ENCODE data around the gene IFI27.

Gene IFI27

DNA sequence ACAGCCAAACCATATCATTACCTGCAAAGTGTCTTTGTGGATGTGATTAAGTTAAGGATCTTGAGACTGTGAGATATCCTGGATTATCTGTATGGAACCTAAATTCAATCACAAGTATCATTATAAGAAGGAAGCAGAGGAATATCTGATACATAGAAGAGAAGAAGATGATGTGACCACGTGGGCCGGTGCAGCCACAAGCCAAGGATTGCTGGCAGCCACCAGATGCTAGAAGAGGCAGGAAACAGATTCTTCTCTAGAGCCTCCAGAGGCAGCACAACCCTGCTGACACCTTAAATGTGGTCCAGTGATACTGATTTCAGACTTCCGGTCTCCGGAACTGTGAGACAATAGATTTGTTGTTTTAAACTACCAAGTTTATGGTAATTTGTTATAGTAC lies 24.9 kb downstream of the IFI27 start:
- H3K4me3 ChIP-seq (ENCODE audit: control insufficient read depth, low read depth, low read length), result no peak overlapping the region

DNA sequence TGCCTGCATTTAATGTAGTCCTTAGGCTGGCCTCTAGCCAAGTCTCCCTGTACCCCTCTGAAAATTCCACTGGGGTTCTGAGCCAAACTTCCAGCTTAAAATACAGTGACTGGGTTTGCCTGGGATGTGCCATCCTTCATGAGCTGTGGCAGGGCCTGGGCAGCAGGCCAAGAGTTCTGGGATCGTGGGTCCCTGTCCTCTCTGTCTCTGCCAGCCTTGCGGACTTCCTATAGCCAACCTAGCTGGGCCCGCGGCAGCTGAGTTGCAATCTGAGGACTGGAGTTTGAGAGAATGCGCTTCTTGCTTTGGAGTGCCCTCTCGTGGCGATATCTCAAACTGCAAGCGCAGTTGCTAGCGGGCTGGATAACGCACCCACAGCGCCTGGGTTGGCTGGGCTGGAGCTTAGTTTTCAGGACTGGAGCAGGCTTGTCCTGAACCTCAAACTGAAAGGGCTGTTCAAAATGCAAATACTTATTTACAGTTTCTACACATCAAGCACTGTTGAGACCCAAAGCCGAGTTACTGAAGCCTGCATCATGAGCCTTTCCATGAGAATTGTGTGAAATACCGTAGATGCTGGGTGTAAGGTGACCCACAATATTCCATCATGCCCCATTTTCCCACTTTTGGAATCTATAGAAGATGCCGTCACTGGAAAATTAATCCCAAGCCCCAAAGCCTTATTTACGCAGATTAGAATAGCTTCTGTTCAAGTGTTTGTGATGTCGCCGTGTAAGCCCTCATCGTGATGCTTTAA lies 26.2 kb downstream of the IFI27 start:
- DNase-seq (ENCODE audit: low read depth), result peak; percentile 39
- H3K4me3 ChIP-seq (ENCODE audit: control insufficient read depth, low read depth, low read length), result no peak overlapping the region
- TF ChIP-seq, protein P1, sequence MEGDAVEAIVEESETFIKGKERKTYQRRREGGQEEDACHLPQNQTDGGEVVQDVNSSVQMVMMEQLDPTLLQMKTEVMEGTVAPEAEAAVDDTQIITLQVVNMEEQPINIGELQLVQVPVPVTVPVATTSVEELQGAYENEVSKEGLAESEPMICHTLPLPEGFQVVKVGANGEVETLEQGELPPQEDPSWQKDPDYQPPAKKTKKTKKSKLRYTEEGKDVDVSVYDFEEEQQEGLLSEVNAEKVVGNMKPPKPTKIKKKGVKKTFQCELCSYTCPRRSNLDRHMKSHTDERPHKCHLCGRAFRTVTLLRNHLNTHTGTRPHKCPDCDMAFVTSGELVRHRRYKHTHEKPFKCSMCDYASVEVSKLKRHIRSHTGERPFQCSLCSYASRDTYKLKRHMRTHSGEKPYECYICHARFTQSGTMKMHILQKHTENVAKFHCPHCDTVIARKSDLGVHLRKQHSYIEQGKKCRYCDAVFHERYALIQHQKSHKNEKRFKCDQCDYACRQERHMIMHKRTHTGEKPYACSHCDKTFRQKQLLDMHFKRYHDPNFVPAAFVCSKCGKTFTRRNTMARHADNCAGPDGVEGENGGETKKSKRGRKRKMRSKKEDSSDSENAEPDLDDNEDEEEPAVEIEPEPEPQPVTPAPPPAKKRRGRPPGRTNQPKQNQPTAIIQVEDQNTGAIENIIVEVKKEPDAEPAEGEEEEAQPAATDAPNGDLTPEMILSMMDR (IDR thresholded peaks at IDR 0.05; ENCODE audit: control insufficient read depth, insufficient read depth, low read depth, low read length, missing control alignments), result peak; percentile 99

More for the DNA sequence above, 24.9 kb downstream of the IFI27 start:
- no peak for DNase-seq (ENCODE audit: low read depth)
- TF ChIP-seq, protein P1 (IDR thresholded peaks at IDR 0.05; ENCODE audit: control insufficient read depth, insufficient read depth, low read depth, low read length, missing control alignments), result no peak

DNA sequence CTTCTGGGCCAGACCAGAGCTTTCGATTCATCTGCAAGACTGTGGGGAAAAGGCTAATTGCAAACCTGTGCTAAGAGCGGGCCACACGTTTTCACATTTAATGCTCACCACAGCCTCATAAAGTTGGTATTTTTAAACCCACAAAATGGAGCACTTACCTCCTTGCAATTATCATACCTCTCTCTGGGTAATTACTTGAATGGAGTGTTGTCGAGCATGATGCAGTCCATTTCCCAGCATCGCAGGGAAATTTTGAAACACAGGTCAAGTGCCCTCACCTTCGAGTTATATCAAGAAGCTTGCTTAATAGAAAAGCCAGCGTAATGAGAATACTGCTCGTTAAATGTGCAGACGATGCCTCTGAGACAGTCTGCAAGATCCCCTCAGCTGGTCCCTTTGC lies 27.7 kb downstream of the IFI27 start:
- DNase-seq (ENCODE audit: low read depth), result no peak
- TF ChIP-seq, protein P1 (IDR thresholded peaks at IDR 0.05; ENCODE audit: control insufficient read depth, insufficient read depth, low read depth, low read length, missing control alignments), result no peak
- no peak overlapping the region for H3K4me3 ChIP-seq (ENCODE audit: control insufficient read depth, low read depth, low read length)

DNA sequence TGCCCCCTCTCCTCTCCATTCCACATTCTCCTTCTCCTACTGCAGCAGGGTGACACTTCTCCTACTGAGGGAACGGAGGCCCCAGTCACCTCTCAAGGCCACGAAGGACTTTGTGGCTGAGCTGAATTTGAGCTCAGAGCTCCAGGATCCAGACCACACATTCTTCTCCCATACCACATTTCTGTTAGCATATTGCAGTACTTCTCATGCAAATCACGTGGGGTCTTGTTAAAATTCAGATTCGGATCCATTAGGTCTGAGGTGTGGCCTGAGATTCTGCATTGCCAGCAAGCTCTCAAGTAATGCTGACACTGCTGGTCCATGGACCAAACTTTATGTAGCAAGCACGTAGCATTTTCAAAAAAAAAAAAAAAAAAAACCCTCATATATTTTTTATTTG lies 28.5 kb downstream of the IFI27 start:
- H3K4me3 ChIP-seq (ENCODE audit: control insufficient read depth, low read depth, low read length), result no peak overlapping the region
- TF ChIP-seq, protein P1 (IDR thresholded peaks at IDR 0.05; ENCODE audit: control insufficient read depth, insufficient read depth, low read depth, low read length, missing control alignments), result no peak
- DNase-seq (ENCODE audit: low read depth), result no peak

DNA sequence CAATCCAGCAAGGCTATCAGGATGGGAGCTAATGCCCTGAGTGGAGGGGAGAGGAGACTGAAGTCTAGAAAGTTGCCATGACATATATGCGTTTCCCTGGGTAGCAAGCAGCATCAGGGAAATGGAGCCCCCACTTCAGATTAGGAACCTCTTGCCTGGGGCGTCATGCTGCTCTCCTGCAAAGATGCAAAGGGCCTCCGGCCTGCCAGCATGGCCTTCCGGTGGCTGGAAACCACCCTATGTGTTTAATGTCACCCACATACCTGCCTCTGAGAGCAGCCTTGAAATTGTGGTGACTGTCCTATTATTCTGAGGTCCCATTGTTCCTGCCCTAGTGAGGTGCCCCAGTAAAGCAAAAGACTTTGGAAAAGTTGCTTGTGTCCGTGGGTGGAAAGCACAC lies 28.9 kb downstream of the IFI27 start:
- H3K4me3 ChIP-seq (ENCODE audit: control insufficient read depth, low read depth, low read length), result no peak overlapping the region
- TF ChIP-seq, protein P1 (IDR thresholded peaks at IDR 0.05; ENCODE audit: control insufficient read depth, insufficient read depth, low read depth, low read length, missing control alignments), result no peak
- DNase-seq (ENCODE audit: low read depth), result no peak

DNA sequence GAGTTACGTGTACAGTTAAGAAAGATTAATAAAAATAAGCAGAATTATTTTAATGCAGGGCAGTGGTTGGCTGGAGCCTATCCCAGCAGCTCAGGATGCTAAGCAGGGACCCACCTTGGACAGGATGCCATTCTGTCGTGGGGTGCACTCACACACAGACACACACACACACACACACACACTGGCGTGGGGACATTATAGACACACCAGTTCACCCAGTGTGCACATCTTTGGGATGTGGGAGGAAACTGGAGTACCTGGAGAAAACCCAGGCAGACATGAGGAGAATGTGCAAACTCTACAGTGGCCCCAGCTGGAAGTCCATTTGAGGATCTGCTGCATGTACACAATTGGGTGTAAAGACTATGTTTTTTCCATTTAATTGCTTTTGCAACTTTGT lies 31.7 kb downstream of the IFI27 start:
- TF ChIP-seq, protein P1 (IDR thresholded peaks at IDR 0.05; ENCODE audit: control insufficient read depth, insufficient read depth, low read depth, low read length, missing control alignments), result no peak
- no peak overlapping the region for H3K4me3 ChIP-seq (ENCODE audit: control insufficient read depth, low read depth, low read length)
- DNase-seq (ENCODE audit: low read depth), result no peak

Data from AG09309 (cell line).